Astrocyte (in vitro differentiated cells and primary cell): Measurements from ENCODE around the gene FSTL5. TPM values are rescaled to one million over a fixed set of nuclear protein-coding genes. Genes with fewer than 3 reads are reported as not detected.
A peak's percentile ranks its signal among the peaks of the same experiment; 100 is the strongest.

ENCODE experiments used
- DNase-seq: peaks from one replicate; pipeline ENCODE4 v3.0.0-alpha.2; 2010; ENCODE audit warnings: low read depth
- FAIRE-seq: peaks from 2 replicates; lab custom pipeline; 2011; peaks lifted over from hg19 to GRCh38; lab: Jason Lieb, UNC
- H2AFZ ChIP-seq: 2 replicates; pipeline ENCODE4 v1.6.0; 2012; ENCODE audit warnings: low read depth, low read length, inconsistent platforms
- H3K27ac ChIP-seq: 2 replicates; pipeline ENCODE4 v1.5.1; 2011; ENCODE audit warnings: low read depth, low read length, inconsistent platforms
- H3K27me3 ChIP-seq: 2 replicates; pipeline ENCODE4 v1.6.0; 2011; ENCODE audit warnings: low read length, inconsistent platforms; ENCODE audit not compliant: insufficient read depth
- H3K36me3 ChIP-seq: 2 replicates; pipeline ENCODE4 v1.5.1; 2011; ENCODE audit warnings: low read length, inconsistent platforms; ENCODE audit not compliant: insufficient read depth
- H3K4me1 ChIP-seq: 2 replicates; pipeline ENCODE4 v1.5.1; 2011; ENCODE audit warnings: low read length, inconsistent platforms; ENCODE audit not compliant: insufficient read depth
- H3K4me2 ChIP-seq: 2 replicates; pipeline ENCODE4 v1.6.0; 2012; ENCODE audit warnings: low read length, inconsistent platforms
- H3K4me3 ChIP-seq: 2 replicates; pipeline ENCODE4 v1.5.1; 2011; ENCODE audit warnings: low read depth, mild to moderate bottlenecking, low read length, inconsistent platforms; ENCODE audit not compliant: insufficient read depth
- H3K79me2 ChIP-seq: 2 replicates; pipeline ENCODE4 v1.6.0; 2012; ENCODE audit warnings: mild to moderate bottlenecking, low read length, inconsistent platforms; ENCODE audit not compliant: insufficient read depth
- H3K9ac ChIP-seq: 2 replicates; pipeline ENCODE4 v1.6.0; 2012; ENCODE audit warnings: mild to moderate bottlenecking, low read length, inconsistent platforms
- H3K9me3 ChIP-seq: 2 replicates; pipeline ENCODE4 v1.5.1; 2012; ENCODE audit warnings: low read depth, mild to moderate bottlenecking, low read length, inconsistent platforms; ENCODE audit not compliant: insufficient read depth
- H4K20me1 ChIP-seq: 2 replicates; pipeline ENCODE4 v1.6.0; 2012; ENCODE audit warnings: low read length, inconsistent platforms; ENCODE audit not compliant: insufficient read depth
- H3K27ac Mint-ChIP-seq: one replicate; pipeline ENCODE4 v1.8.0; 2021; ENCODE audit warnings: mild to moderate bottlenecking, mixed read lengths; ENCODE audit not compliant: unreplicated experiment
- H3K27me3 Mint-ChIP-seq: one replicate; pipeline ENCODE4 v1.8.0; 2021; ENCODE audit warnings: low read depth, mixed read lengths; ENCODE audit not compliant: unreplicated experiment
- H3K36me3 Mint-ChIP-seq: one replicate; pipeline ENCODE4 v1.8.0; 2021; ENCODE audit warnings: low read depth, mixed read lengths; ENCODE audit not compliant: unreplicated experiment
- H3K4me1 Mint-ChIP-seq: one replicate; pipeline ENCODE4 v1.8.0; 2021; ENCODE audit warnings: low read depth, mixed read lengths; ENCODE audit not compliant: unreplicated experiment
- H3K4me3 Mint-ChIP-seq: one replicate; pipeline ENCODE4 v1.8.0; 2021; ENCODE audit warnings: mild to moderate bottlenecking, moderate library complexity, mixed read lengths; ENCODE audit not compliant: unreplicated experiment
- H3K9me3 Mint-ChIP-seq: one replicate; pipeline ENCODE4 v1.8.0; 2021; ENCODE audit warnings: mild to moderate bottlenecking, mixed read lengths; ENCODE audit not compliant: unreplicated experiment
- CTCF ChIP-seq: IDR thresholded peaks from 2 replicates; pipeline ENCODE4 v1.5.1; 2011; ENCODE audit warnings: low read depth, mild to moderate bottlenecking, inconsistent platforms, low read length, moderate library complexity; ENCODE audit not compliant: insufficient read depth
- EZH2 ChIP-seq: IDR thresholded peaks from 2 replicates; pipeline ENCODE4 v1.6.1; 2012; ENCODE audit warnings: mild to moderate bottlenecking, low read length, inconsistent platforms; ENCODE audit not compliant: insufficient read depth
- total RNA-seq: library from RNA; stranded (reverse); gene quantifications from 2 replicates; pipeline ENCODE4 v1.2.1, GENCODE V29; 2021

FSTL5 gene
- total RNA-seq, 1 donor from 2014 or later: 0.43 TPM

GRCh38 chr4:161717084-161717483 lies 446.7 kb downstream of the FSTL5 start:
- Histone ChIP-seq H3K36me3 (no peaks in the 10 kb centered on the region), H3K79me2 (no peaks in the 10 kb centered on the region), H3K27me3 (no peaks in the 10 kb centered on the region), H3K4me3 (no peak overlapping the region), H3K4me2 (no peak overlapping the region), H2AFZ (no peak overlapping the region), H3K9ac (no peak overlapping the region), H3K27ac (no peak overlapping the region), H3K4me1 (peaks cover 10% of the 10 kb centered on the region), H3K9me3 (no peaks in the 10 kb centered on the region), H4K20me1 (no peaks in the 10 kb centered on the region)
- TF ChIP-seq EZH2 (no peak), CTCF (no peak)
- Mint-ChIP-seq H3K4me1 (peaks cover 8% of the 10 kb centered on the region), H3K9me3 (no peaks in the 10 kb centered on the region), H3K4me3 (no peak overlapping the region), H3K27ac (no peak overlapping the region), H3K27me3 (no peaks in the 10 kb centered on the region), H3K36me3 (no peaks in the 10 kb centered on the region)
- DNase-seq (no peak), FAIRE-seq (no peak)

GRCh38 chr4:161714931-161715330 lies 448.9 kb downstream of the FSTL5 start:
- H3K27me3 ChIP-seq: no peaks in the 10 kb centered on the region
- no peaks in the 10 kb centered on the region for H3K36me3 ChIP-seq
- no peaks in the 10 kb centered on the region for H3K9me3 ChIP-seq
- H3K4me2 ChIP-seq: no peak overlapping the region
- TF ChIP-seq CTCF (no peak), EZH2 (no peak)
- H3K9ac ChIP-seq: no peak overlapping the region
- FAIRE-seq (no peak), DNase-seq (peak; percentile 10)
- Mint-ChIP-seq H3K4me3 (no peak overlapping the region), H3K36me3 (no peaks in the 10 kb centered on the region), H3K9me3 (no peaks in the 10 kb centered on the region), H3K27me3 (no peaks in the 10 kb centered on the region), H3K4me1 (peaks cover 8% of the 10 kb centered on the region), H3K27ac (no peak overlapping the region)
- H3K4me3 ChIP-seq: no peak overlapping the region
- H3K4me1 ChIP-seq: peaks cover 10% of the 10 kb centered on the region
- H3K27ac ChIP-seq: no peak overlapping the region
- H2AFZ ChIP-seq: no peak overlapping the region
- no peaks in the 10 kb centered on the region for H4K20me1 ChIP-seq
- no peaks in the 10 kb centered on the region for H3K79me2 ChIP-seq

GRCh38 chr4:161714022-161714751 lies 449.6 kb downstream of the FSTL5 start:
- peak overlapping the region; percentile 66 for H3K27ac Mint-ChIP-seq
- DNase-seq: peak; percentile 89

More at GRCh38 chr4:161714022-161714751, 449.6 kb downstream of the FSTL5 start:
- Mint-ChIP-seq H3K4me1 (peaks cover 8% of the 10 kb centered on the region), H3K36me3 (no peaks in the 10 kb centered on the region), H3K9me3 (no peaks in the 10 kb centered on the region), H3K4me3 (no peak overlapping the region), H3K27me3 (no peaks in the 10 kb centered on the region)
- FAIRE-seq: no peak
- peak overlapping the region; percentile 62 for H3K4me2 ChIP-seq
- no peak overlapping the region for H3K4me3 ChIP-seq
- no peak overlapping the region for H2AFZ ChIP-seq
- no peaks in the 10 kb centered on the region for H4K20me1 ChIP-seq
- H3K27ac ChIP-seq: peak overlapping the region; percentile 55
- H3K36me3 ChIP-seq: no peaks in the 10 kb centered on the region
- peak overlapping the region; percentile 17 for H3K9ac ChIP-seq
- TF ChIP-seq EZH2 (no peak), CTCF (no peak)
- no peaks in the 10 kb centered on the region for H3K79me2 ChIP-seq
- H3K9me3 ChIP-seq: no peaks in the 10 kb centered on the region
- no peaks in the 10 kb centered on the region for H3K27me3 ChIP-seq
- peaks cover 10% of the 10 kb centered on the region for H3K4me1 ChIP-seq
